HepG2 (cell line): Measurements from ENCODE around the gene SEMA6B. TPM values are rescaled to one million over a fixed set of nuclear protein-coding genes. Genes with fewer than 3 reads are reported as not detected.

Source experiments
- FOXJ3 ChIP-seq: sonication (generic); formaldehyde crosslinking; IDR thresholded peaks from 2 replicates; pipeline ENCODE4 v1.4.0; 2020; ENCODE audit warnings: missing genetic modification reagents, mild to moderate bottlenecking, borderline replicate concordance
- SALL1 ChIP-seq: sonication (generic); formaldehyde crosslinking; IDR thresholded peaks from 2 replicates; pipeline ENCODE4 v1.8.0; 2022; ENCODE audit warnings: mild to moderate bottlenecking, missing genetic modification reagents
- SMAD3 ChIP-seq: sonication (generic); formaldehyde crosslinking; IDR thresholded peaks from 2 replicates; pipeline ENCODE4 v1.4.0; 2020; ENCODE audit warnings: missing genetic modification reagents
- SMC3 ChIP-seq: IDR thresholded peaks from 2 replicates; pipeline ENCODE4 v1.6.1; 2011; ENCODE audit warnings: low read length, improper control_type of control experiment
- SNAI1 ChIP-seq: sonication (generic); formaldehyde crosslinking; IDR thresholded peaks from 2 replicates; pipeline ENCODE4 v1.5.0; 2020; ENCODE audit warnings: mild to moderate bottlenecking, missing genetic modification reagents, borderline replicate concordance
- TBP ChIP-seq: sonication (generic); formaldehyde crosslinking; IDR thresholded peaks from 2 replicates; pipeline ENCODE4 v1.5.0; 2020; ENCODE audit warnings: missing genetic modification reagents
- XRCC5 ChIP-seq: fragments of 200-400 bp; formaldehyde crosslinking; optimal IDR thresholded peaks from 2 replicates; pipeline ENCODE3; 2017; ENCODE audit warnings: mild to moderate bottlenecking, low read length
- ZMYM3 ChIP-seq: sonication (generic); formaldehyde crosslinking; IDR thresholded peaks from 2 replicates; pipeline ENCODE4 v1.5.1; 2020; ENCODE audit warnings: mild to moderate bottlenecking, missing genetic modification reagents
- ZNF24 ChIP-seq: fragments of 450-650 bp; IDR thresholded peaks from 2 replicates; pipeline ENCODE4 v1.6.1; 2017; ENCODE audit warnings: antibody characterized with exemption, mild to moderate bottlenecking
- ZNF382 ChIP-seq: sonication (generic); formaldehyde crosslinking; IDR thresholded peaks from 2 replicates; pipeline ENCODE4 v1.5.0; 2020; ENCODE audit warnings: missing genetic modification reagents, mild to moderate bottlenecking, borderline replicate concordance
- ZNF652 ChIP-seq: IDR thresholded peaks from 2 replicates; pipeline ENCODE4 v1.6.1; 2016; ENCODE audit warnings: low read depth, borderline replicate concordance
- ZNF709 ChIP-seq: sonication (generic); formaldehyde crosslinking; IDR thresholded peaks from 2 replicates; pipeline ENCODE4 v1.5.0; 2020; ENCODE audit warnings: mild to moderate bottlenecking, missing genetic modification reagents
- polyA plus RNA-seq, 8 experiments: library from polyadenylated mRNA; depleted of rRNA in 3 of 8; stranded (reverse) in 7 of 8; unstranded in 1 of 8; fragments of >200 nt; fragmentation: Illumina TruSeq in 4 of 8; extraction: Trizol in 4 of 8; gene quantifications; 2 replicates each; pipeline versions ENCODE4 v1.2.1 to v1.2.3, GENCODE V29; 2011 to 2016; ENCODE audit warnings: low read depth in 4 of 8, missing spikeins in 1 of 8, mixed read lengths in 1 of 8; ENCODE audit not compliant: insufficient read depth in 1 of 8
- total RNA-seq, 5 experiments: library from RNA; depleted of rRNA; stranded (reverse); fragments of >200 nt; fragmentation: Illumina TruSeq; extraction: Trizol; gene quantifications; 2 replicates each; pipeline ENCODE4 v1.2.3, GENCODE V29; 2016; ENCODE audit warnings: low read depth in 1 of 5
- TF ChIP-seq, protein P1 (sequence below): sonication (generic); formaldehyde crosslinking; IDR thresholded peaks from 2 replicates; pipeline ENCODE4 v1.9.0; 2021; ENCODE audit warnings: mild to moderate bottlenecking, missing genetic modification reagents
- TF ChIP-seq, protein P2 (sequence below): sonication (generic); formaldehyde crosslinking; IDR thresholded peaks from 2 replicates; pipeline ENCODE4 v1.4.0; 2020; ENCODE audit warnings: missing genetic modification reagents
- TF ChIP-seq, protein P3 (sequence below): sonication (generic); formaldehyde crosslinking; IDR thresholded peaks from 2 replicates; pipeline ENCODE4 v1.5.1; 2020; ENCODE audit warnings: mild to moderate bottlenecking, missing genetic modification reagents, moderate library complexity
- TF ChIP-seq, protein P4 (sequence below): sonication (generic); formaldehyde crosslinking; IDR thresholded peaks from 2 replicates; pipeline ENCODE4 v1.4.0; 2020; ENCODE audit warnings: mild to moderate bottlenecking, missing genetic modification reagents
- TF ChIP-seq, protein P5 (sequence below): sonication (generic); formaldehyde crosslinking; IDR thresholded peaks from 2 replicates; pipeline ENCODE4 v1.5.0; 2020; ENCODE audit warnings: mild to moderate bottlenecking, missing genetic modification reagents

Gene SEMA6B
- total and polyA plus RNA-seq, 2 of the 13 experiments (the other 11 are each of a cell fraction or from before 2014, with no cell fraction given): 45.5 to 67.1 TPM

DNA sequence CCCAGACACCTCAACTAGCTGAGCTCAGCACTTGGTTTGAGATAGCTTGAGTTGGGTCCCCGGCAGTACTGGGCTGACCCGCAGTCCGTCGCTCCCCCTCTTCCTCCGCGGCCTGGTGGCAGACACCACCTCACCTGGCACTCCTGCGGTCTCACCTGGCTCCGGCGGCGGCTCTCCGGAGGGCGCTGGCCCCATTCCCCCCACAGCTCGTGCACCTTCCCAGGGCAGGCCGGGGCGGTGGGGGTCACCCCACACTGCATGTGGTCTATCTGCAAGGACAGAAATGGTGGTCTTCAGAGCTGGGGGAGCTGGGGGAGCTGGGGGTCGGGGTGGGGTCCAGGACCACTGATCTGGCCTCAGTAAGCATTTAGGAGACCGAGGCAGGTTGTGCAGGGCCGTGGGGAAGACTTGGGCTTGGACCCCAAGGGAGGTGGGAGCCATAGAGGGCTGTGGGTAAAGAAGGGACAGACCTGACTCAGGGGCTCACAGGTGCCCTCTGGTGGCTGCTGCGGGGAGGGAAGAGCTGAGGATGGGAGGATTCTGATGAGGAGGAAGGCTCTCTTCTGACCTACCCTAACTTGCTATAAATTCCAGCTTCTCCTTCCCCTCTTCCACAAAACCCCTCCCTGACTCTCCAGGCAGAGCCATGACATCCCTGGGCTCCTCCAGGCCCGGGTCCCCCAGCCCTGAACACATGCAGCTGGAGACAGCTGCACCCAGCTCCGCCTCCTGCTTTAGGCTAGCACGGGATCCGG, 34.5 kb downstream of the SEMA6B start (continued):
- TF ChIP-seq, protein P1, sequence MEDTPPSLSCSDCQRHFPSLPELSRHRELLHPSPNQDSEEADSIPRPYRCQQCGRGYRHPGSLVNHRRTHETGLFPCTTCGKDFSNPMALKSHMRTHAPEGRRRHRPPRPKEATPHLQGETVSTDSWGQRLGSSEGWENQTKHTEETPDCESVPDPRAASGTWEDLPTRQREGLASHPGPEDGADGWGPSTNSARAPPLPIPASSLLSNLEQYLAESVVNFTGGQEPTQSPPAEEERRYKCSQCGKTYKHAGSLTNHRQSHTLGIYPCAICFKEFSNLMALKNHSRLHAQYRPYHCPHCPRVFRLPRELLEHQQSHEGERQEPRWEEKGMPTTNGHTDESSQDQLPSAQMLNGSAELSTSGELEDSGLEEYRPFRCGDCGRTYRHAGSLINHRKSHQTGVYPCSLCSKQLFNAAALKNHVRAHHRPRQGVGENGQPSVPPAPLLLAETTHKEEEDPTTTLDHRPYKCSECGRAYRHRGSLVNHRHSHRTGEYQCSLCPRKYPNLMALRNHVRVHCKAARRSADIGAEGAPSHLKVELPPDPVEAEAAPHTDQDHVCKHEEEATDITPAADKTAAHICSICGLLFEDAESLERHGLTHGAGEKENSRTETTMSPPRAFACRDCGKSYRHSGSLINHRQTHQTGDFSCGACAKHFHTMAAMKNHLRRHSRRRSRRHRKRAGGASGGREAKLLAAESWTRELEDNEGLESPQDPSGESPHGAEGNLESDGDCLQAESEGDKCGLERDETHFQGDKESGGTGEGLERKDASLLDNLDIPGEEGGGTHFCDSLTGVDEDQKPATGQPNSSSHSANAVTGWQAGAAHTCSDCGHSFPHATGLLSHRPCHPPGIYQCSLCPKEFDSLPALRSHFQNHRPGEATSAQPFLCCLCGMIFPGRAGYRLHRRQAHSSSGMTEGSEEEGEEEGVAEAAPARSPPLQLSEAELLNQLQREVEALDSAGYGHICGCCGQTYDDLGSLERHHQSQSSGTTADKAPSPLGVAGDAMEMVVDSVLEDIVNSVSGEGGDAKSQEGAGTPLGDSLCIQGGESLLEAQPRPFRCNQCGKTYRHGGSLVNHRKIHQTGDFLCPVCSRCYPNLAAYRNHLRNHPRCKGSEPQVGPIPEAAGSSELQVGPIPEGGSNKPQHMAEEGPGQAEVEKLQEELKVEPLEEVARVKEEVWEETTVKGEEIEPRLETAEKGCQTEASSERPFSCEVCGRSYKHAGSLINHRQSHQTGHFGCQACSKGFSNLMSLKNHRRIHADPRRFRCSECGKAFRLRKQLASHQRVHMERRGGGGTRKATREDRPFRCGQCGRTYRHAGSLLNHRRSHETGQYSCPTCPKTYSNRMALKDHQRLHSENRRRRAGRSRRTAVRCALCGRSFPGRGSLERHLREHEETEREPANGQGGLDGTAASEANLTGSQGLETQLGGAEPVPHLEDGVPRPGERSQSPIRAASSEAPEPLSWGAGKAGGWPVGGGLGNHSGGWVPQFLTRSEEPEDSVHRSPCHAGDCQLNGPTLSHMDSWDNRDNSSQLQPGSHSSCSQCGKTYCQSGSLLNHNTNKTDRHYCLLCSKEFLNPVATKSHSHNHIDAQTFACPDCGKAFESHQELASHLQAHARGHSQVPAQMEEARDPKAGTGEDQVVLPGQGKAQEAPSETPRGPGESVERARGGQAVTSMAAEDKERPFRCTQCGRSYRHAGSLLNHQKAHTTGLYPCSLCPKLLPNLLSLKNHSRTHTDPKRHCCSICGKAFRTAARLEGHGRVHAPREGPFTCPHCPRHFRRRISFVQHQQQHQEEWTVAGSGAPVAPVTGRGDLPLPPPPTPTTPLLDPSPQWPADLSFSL: no peak
- TF ChIP-seq ZNF24: no peak
- TF ChIP-seq TBP (CRISPR knock-in tag): no peak
- 0 out of 2 replicates have a peak, but pooled peaks have one; percentile 64 for TF ChIP-seq ZMYM3 (CRISPR knock-in tag)
- 0 out of 2 replicates have a peak, but pooled peaks have one; percentile 23 for TF ChIP-seq SALL1 (CRISPR knock-in tag)
- TF ChIP-seq, protein P2, sequence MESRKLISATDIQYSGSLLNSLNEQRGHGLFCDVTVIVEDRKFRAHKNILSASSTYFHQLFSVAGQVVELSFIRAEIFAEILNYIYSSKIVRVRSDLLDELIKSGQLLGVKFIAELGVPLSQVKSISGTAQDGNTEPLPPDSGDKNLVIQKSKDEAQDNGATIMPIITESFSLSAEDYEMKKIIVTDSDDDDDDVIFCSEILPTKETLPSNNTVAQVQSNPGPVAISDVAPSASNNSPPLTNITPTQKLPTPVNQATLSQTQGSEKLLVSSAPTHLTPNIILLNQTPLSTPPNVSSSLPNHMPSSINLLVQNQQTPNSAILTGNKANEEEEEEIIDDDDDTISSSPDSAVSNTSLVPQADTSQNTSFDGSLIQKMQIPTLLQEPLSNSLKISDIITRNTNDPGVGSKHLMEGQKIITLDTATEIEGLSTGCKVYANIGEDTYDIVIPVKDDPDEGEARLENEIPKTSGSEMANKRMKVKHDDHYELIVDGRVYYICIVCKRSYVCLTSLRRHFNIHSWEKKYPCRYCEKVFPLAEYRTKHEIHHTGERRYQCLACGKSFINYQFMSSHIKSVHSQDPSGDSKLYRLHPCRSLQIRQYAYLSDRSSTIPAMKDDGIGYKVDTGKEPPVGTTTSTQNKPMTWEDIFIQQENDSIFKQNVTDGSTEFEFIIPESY: 0 out of 2 replicates have a peak, but pooled peaks have one; percentile 8
- TF ChIP-seq ZNF382 (CRISPR knock-in tag): no peak
- TF ChIP-seq FOXJ3: no peak
- no peak for TF ChIP-seq SNAI1
- no peak for TF ChIP-seq SMAD3 (CRISPR knock-in tag)
- TF ChIP-seq, protein P3, sequence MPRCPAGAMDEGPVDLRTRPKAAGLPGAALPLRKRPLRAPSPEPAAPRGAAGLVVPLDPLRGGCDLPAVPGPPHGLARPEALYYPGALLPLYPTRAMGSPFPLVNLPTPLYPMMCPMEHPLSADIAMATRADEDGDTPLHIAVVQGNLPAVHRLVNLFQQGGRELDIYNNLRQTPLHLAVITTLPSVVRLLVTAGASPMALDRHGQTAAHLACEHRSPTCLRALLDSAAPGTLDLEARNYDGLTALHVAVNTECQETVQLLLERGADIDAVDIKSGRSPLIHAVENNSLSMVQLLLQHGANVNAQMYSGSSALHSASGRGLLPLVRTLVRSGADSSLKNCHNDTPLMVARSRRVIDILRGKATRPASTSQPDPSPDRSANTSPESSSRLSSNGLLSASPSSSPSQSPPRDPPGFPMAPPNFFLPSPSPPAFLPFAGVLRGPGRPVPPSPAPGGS (CRISPR knock-in tag): no peak
- peak; percentile 50 for TF ChIP-seq XRCC5
- TF ChIP-seq, protein P4, sequence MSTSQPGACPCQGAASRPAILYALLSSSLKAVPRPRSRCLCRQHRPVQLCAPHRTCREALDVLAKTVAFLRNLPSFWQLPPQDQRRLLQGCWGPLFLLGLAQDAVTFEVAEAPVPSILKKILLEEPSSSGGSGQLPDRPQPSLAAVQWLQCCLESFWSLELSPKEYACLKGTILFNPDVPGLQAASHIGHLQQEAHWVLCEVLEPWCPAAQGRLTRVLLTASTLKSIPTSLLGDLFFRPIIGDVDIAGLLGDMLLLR (CRISPR knock-in tag): no peak
- TF ChIP-seq, protein P5, sequence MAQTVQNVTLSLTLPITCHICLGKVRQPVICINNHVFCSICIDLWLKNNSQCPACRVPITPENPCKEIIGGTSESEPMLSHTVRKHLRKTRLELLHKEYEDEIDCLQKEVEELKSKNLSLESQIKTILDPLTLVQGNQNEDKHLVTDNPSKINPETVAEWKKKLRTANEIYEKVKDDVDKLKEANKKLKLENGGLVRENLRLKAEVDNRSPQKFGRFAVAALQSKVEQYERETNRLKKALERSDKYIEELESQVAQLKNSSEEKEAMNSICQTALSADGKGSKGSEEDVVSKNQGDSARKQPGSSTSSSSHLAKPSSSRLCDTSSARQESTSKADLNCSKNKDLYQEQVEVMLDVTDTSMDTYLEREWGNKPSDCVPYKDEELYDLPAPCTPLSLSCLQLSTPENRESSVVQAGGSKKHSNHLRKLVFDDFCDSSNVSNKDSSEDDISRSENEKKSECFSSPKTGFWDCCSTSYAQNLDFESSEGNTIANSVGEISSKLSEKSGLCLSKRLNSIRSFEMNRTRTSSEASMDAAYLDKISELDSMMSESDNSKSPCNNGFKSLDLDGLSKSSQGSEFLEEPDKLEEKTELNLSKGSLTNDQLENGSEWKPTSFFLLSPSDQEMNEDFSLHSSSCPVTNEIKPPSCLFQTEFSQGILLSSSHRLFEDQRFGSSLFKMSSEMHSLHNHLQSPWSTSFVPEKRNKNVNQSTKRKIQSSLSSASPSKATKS (CRISPR knock-in tag): no peak
- TF ChIP-seq ZNF652 (CRISPR knock-in tag): no peak
- peak; percentile 62 for TF ChIP-seq SMC3
- no peak for TF ChIP-seq ZNF709
